A549 (cell line): ENCODE measurements around the gene NSMF.

Experiments
- CBX8 ChIP-seq: fragments of 200-600 bp; sonication (generic); IDR thresholded peaks from 2 replicates; pipeline ENCODE4 v1.6.1; 2016
- CEBPB ChIP-seq, 2 experiments: fragments of >200 bp in 1 of 2; sonication (Bioruptor Twin) in 1 of 2; formaldehyde crosslinking in 1 of 2; IDR thresholded peaks; 2 replicates each; pipeline ENCODE4 v1.6.1; 2012 to 2016
- CTCF ChIP-seq: fragments of >200 bp; sonication (Bioruptor Twin); formaldehyde crosslinking; IDR thresholded peaks from 3 replicates; pipeline ENCODE4 v1.5.1; 2016
- KDM1A ChIP-seq: fragments of 200-600 bp; sonication (generic); IDR thresholded peaks from 2 replicates; pipeline ENCODE4 v1.6.1; 2016; ENCODE audit warnings: low read depth, mild to moderate bottlenecking
- NFE2L2 ChIP-seq: fragments of 150-350 bp; conservative IDR thresholded peaks from 2 replicates; pipeline ENCODE4 v1.6.1; 2014; ENCODE audit warnings: low read length
- NR3C1 ChIP-seq: fragments of >200 bp; sonication (Bioruptor Twin); formaldehyde crosslinking; IDR thresholded peaks from 3 replicates; pipeline ENCODE4 v1.6.1; 2017
- POLR2A ChIP-seq: IDR thresholded peaks from 2 replicates; pipeline ENCODE4 v1.6.1; 2012; ENCODE audit warnings: mild to moderate bottlenecking, low read length
- RAD21 ChIP-seq, 2 experiments: fragments of >200 bp in 1 of 2; sonication (Bioruptor Twin) in 1 of 2; formaldehyde crosslinking in 1 of 2; IDR thresholded peaks in 1 of 2; conservative IDR thresholded peaks in 1 of 2; 2 replicates in 1 of 2; 3 replicates in 1 of 2; pipeline ENCODE4 v1.6.1; 2012 to 2018; ENCODE audit warnings: inconsistent platforms in 1 of 2

DNA sequence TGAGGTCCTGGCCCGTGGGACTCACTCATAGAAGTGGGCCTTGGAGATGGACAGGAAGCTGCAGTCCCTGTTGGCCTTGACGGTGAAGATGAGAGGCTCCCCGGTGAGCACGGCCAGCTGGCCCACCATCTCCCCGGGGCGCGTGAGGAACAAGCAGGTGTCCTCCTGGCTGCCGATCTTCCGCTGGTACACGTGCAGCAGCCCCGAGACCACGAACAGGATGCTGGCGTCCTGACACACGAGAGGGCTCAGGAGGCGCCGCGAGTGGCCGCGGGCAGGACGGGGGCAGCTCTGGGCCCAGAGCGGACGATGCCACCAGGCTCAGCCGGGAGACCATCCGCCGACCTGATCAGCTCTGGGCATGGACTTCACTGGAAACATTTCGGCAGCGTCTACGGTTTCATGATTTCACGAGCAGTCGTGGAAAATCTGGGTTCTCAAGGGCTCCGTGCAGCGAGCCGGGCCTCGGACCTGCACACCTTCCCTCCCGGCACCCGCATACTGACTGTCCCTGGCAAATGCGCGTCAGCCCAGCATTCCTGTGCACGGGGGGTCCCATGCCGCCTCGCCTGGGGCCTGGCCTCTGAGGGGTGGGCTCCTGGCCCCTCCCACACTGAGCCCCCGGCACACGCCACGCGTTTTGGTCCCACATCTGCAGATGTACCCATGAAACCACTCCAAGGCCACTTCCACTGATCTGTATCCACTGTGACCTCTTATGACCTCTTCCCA is 41.7 kb upstream of the NSMF start:
- no peak for TF ChIP-seq NR3C1
- no peak for TF ChIP-seq RAD21 (conservative IDR thresholded peaks at IDR 0.05 in 1 of 2, IDR thresholded peaks at IDR 0.05 in 1 of 2)
- TF ChIP-seq CTCF, result no peak
- TF ChIP-seq POLR2A, result no peak
- no peak for TF ChIP-seq CBX8
- TF ChIP-seq CEBPB (IDR thresholded peaks at IDR 0.05), result no peak
- no peak for TF ChIP-seq NFE2L2
- TF ChIP-seq KDM1A, result no peak
